PFSK-1 (cell line): ENCODE measurements around the gene HDAC4.

ENCODE experiments used
- FOXP2 ChIP-seq: optimal IDR thresholded peaks from 2 replicates; pipeline ENCODE3; 2011; ENCODE audit warnings: borderline replicate concordance, control low read depth, inconsistent platforms; ENCODE audit not compliant: insufficient read depth; ENCODE audit errors: extremely low read length, extremely low read depth
- POLR2AphosphoS5 ChIP-seq: IDR thresholded peaks from 2 replicates; pipeline ENCODE4 v1.6.1; 2012; ENCODE audit warnings: low read depth, mild to moderate bottlenecking, control low read depth, low read length, moderate library complexity
- REST ChIP-seq, 2 experiments: IDR thresholded peaks; 2 replicates each; pipeline versions ENCODE4 v1.6.1 to v1.8.0; 2011 to 2012; ENCODE audit warnings: low read depth in 2 of 2, low read length in 2 of 2, control low read depth in 1 of 2, inconsistent platforms in 1 of 2, mild to moderate bottlenecking in 1 of 2, moderate library complexity in 1 of 2; ENCODE audit not compliant: insufficient read depth in 1 of 2
- SIN3A ChIP-seq: IDR thresholded peaks from 2 replicates; pipeline ENCODE4 v1.6.1; 2012; ENCODE audit warnings: mild to moderate bottlenecking, low read length, moderate library complexity, borderline replicate concordance; ENCODE audit not compliant: insufficient read depth
- TAF1 ChIP-seq: IDR thresholded peaks from 2 replicates; pipeline ENCODE4 v1.6.1; 2012; ENCODE audit warnings: low read length, control low read depth, borderline replicate concordance; ENCODE audit not compliant: insufficient read depth

The HDAC4 gene

GRCh38 chr2:239093542-239093941, 307.3 kb downstream of the HDAC4 start:
- TF ChIP-seq TAF1, result no peak
- TF ChIP-seq POLR2AphosphoS5, result no peak
- TF ChIP-seq REST (IDR thresholded peaks at IDR 0.05; ENCODE audit: insufficient read depth in 1 of 2, low read depth in 2 of 2, low read length in 2 of 2), result no peak
- TF ChIP-seq FOXP2, result no peak
- TF ChIP-seq SIN3A, result no peak

GRCh38 chr2:239092571-239093294, 308.1 kb downstream of the HDAC4 start:
- TF ChIP-seq TAF1 (no peak), SIN3A (no peak), POLR2AphosphoS5 (no peak), FOXP2 (no peak), REST (IDR thresholded peaks at IDR 0.05; ENCODE audit: insufficient read depth in 1 of 2, low read depth in 2 of 2, low read length in 2 of 2) (no peak)

GRCh38 chr2:239089884-239090283, 310.9 kb downstream of the HDAC4 start:
- TF ChIP-seq REST (IDR thresholded peaks at IDR 0.05; ENCODE audit: insufficient read depth in 1 of 2, low read depth in 2 of 2, low read length in 2 of 2) (no peak), FOXP2 (no peak), POLR2AphosphoS5 (no peak), TAF1 (no peak), SIN3A (no peak)

GRCh38 chr2:239087046-239087710, 313.6 kb downstream of the HDAC4 start:
- TF ChIP-seq REST (IDR thresholded peaks at IDR 0.05; ENCODE audit: insufficient read depth in 1 of 2, low read depth in 2 of 2, low read length in 2 of 2), result no peak
- TF ChIP-seq POLR2AphosphoS5, result no peak
- TF ChIP-seq FOXP2, result no peak
- no peak for TF ChIP-seq SIN3A
